ENCODE data around the gene PTPRU.

DNA sequence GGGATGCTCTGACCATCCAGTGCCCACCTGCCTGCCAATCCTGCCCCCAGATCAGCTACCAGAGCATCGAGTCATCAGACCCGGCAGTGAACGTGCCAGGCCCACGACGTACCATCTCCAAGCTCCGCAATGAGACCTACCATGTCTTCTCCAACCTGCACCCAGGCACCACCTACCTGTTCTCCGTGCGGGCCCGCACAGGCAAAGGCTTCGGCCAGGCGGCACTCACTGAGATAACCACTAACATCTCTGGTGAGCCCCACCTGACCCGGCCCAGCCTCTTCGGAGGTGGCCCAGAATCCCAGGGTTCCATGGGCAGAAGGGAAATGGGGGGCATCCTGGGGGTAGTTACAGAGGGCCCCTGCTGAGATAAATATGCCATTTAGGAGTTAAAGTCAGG lies 43.1 kb downstream of the PTPRU start:
- TF ChIP-seq POLR2A (IDR thresholded peaks at IDR 0.05; ENCODE audit: extremely low read depth, insufficient read length) = no peak
- TF ChIP-seq, protein P1, sequence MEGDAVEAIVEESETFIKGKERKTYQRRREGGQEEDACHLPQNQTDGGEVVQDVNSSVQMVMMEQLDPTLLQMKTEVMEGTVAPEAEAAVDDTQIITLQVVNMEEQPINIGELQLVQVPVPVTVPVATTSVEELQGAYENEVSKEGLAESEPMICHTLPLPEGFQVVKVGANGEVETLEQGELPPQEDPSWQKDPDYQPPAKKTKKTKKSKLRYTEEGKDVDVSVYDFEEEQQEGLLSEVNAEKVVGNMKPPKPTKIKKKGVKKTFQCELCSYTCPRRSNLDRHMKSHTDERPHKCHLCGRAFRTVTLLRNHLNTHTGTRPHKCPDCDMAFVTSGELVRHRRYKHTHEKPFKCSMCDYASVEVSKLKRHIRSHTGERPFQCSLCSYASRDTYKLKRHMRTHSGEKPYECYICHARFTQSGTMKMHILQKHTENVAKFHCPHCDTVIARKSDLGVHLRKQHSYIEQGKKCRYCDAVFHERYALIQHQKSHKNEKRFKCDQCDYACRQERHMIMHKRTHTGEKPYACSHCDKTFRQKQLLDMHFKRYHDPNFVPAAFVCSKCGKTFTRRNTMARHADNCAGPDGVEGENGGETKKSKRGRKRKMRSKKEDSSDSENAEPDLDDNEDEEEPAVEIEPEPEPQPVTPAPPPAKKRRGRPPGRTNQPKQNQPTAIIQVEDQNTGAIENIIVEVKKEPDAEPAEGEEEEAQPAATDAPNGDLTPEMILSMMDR (IDR thresholded peaks at IDR 0.05; ENCODE audit: low read depth, low read length) = no peak
